Neural cell (in vitro differentiated cells): ENCODE data around the gene GPT2. TPM values are rescaled to one million over a fixed set of nuclear protein-coding genes. Genes with fewer than 3 reads are reported as not detected.

ENCODE experiments used
- H2AFZ ChIP-seq: fragments of 200-600, 300-800 bp; sonication (generic), shearing (Covaris generic); 2 replicates; pipeline ENCODE4 v1.6.0; 2014; ENCODE audit warnings: low read depth, mild to moderate bottlenecking, antibody characterized with exemption, low read length, moderate library complexity
- H3F3A ChIP-seq: fragments of 200-600 bp; shearing (Covaris generic); 2 replicates; pipeline ENCODE4 v1.6.1; 2016; ENCODE audit warnings: mild to moderate bottlenecking, moderate library complexity, mixed read lengths, antibody characterized with exemption, low read length; ENCODE audit not compliant: insufficient read depth, poor library complexity, severe bottlenecking
- H3K27ac ChIP-seq: fragments of 200-600, 300-800 bp; sonication (generic), shearing (Covaris generic); 2 replicates; pipeline ENCODE4 v1.5.1; 2014; ENCODE audit warnings: mild to moderate bottlenecking, low read length, moderate library complexity
- H3K27me3 ChIP-seq: fragments of 300-800, 200-600 bp; sonication (generic), shearing (Covaris generic); 2 replicates; pipeline ENCODE4 v1.6.0; 2014; ENCODE audit warnings: mild to moderate bottlenecking, low read depth, low read length, moderate library complexity; ENCODE audit not compliant: insufficient read depth
- H3K36me3 ChIP-seq: fragments of 300-800, 200-600 bp; sonication (generic), shearing (Covaris generic); 2 replicates; pipeline ENCODE4 v1.5.1; 2014; ENCODE audit warnings: mild to moderate bottlenecking, antibody characterized with exemption, low read length, moderate library complexity; ENCODE audit not compliant: insufficient read depth
- H3K4me2 ChIP-seq: fragments of 300-800, 200-600 bp; sonication (generic), shearing (Covaris generic); 2 replicates; pipeline ENCODE4 v1.6.0; 2014; ENCODE audit warnings: mild to moderate bottlenecking, low read length
- H3K4me3 ChIP-seq: fragments of 300-800, 200-600 bp; sonication (generic), shearing (Covaris generic); 2 replicates; pipeline ENCODE4 v1.5.1; 2014; ENCODE audit warnings: mild to moderate bottlenecking, low read length, moderate library complexity
- H3K79me2 ChIP-seq: fragments of 200-600 bp; shearing (Covaris generic); replicated peaks from 2 replicates; pipeline ENCODE4 v1.6.0; 2014; ENCODE audit warnings: mild to moderate bottlenecking, low read length, moderate library complexity; ENCODE audit not compliant: insufficient read depth
- H3K9ac ChIP-seq: fragments of 300-800, 200-600 bp; sonication (generic), shearing (Covaris generic); 2 replicates; pipeline ENCODE4 v1.6.1; 2016; ENCODE audit warnings: mild to moderate bottlenecking, low read length, mixed read lengths
- H3K9me2 ChIP-seq: fragments of 200-600 bp; shearing (Covaris generic); 2 replicates; pipeline ENCODE4 v1.6.1; 2016; ENCODE audit warnings: mild to moderate bottlenecking, low read length, mixed read lengths; ENCODE audit not compliant: insufficient read depth
- H3K9me3 ChIP-seq: fragments of 200-600, 300-800 bp; sonication (generic), shearing (Covaris generic); 2 replicates; pipeline ENCODE4 v1.6.1; 2016; ENCODE audit warnings: mild to moderate bottlenecking, mixed run types, low read length, moderate library complexity, mixed read lengths
- H4K20me1 ChIP-seq: fragments of 200-600 bp; shearing (Covaris generic); 2 replicates; pipeline ENCODE4 v1.6.1; 2016; ENCODE audit warnings: mild to moderate bottlenecking, mixed run types; ENCODE audit not compliant: insufficient read depth
- CTCF ChIP-seq: fragments of 450-650 bp; IDR thresholded peaks from 2 replicates; pipeline ENCODE4 v1.5.1; 2014; ENCODE audit warnings: antibody characterized with exemption, mild to moderate bottlenecking, moderate library complexity; ENCODE audit not compliant: poor library complexity, severe bottlenecking
- EP300 ChIP-seq: fragments of 450-650 bp; conservative IDR thresholded peaks from 2 replicates; pipeline ENCODE4 v1.6.1; 2014; ENCODE audit warnings: antibody characterized with exemption, mild to moderate bottlenecking, moderate library complexity; ENCODE audit not compliant: poor library complexity, severe bottlenecking
- EZH2 ChIP-seq: fragments of 200-600, 300-800 bp; shearing (Covaris generic), sonication (generic); IDR thresholded peaks from 2 replicates; pipeline ENCODE4 v1.6.1; 2014; ENCODE audit warnings: antibody characterized with exemption, low read length, borderline replicate concordance, mild to moderate bottlenecking; ENCODE audit not compliant: insufficient read depth, poor library complexity, severe bottlenecking
- MXI1 ChIP-seq: fragments of 450-650 bp; conservative IDR thresholded peaks from 2 replicates; pipeline ENCODE4 v1.6.1; 2014; ENCODE audit warnings: antibody characterized with exemption, mild to moderate bottlenecking; ENCODE audit not compliant: poor library complexity, severe bottlenecking
- POLR2AphosphoS5 ChIP-seq: IDR thresholded peaks from 2 replicates; pipeline ENCODE4 v1.6.1; 2012
- RAD21 ChIP-seq: fragments of 450-650 bp; conservative IDR thresholded peaks from 2 replicates; pipeline ENCODE4 v1.6.1; 2014; ENCODE audit warnings: antibody characterized with exemption, mild to moderate bottlenecking, moderate library complexity
- REST ChIP-seq: IDR thresholded peaks from 2 replicates; pipeline ENCODE4 v1.6.1; 2012; ENCODE audit warnings: borderline replicate concordance
- SMC3 ChIP-seq: fragments of 450-650 bp; conservative IDR thresholded peaks from 2 replicates; pipeline ENCODE4 v1.6.1; 2014; ENCODE audit warnings: antibody characterized with exemption, mild to moderate bottlenecking, moderate library complexity; ENCODE audit not compliant: poor library complexity
- TAF1 ChIP-seq: IDR thresholded peaks from 2 replicates; pipeline ENCODE4 v1.6.1; 2012; ENCODE audit warnings: low read depth
- polyA plus RNA-seq: library from polyadenylated mRNA; depleted of rRNA; stranded (reverse); fragments of >200 nt; gene quantifications from 2 replicates; pipeline ENCODE4 v1.2.3, GENCODE V29; 2014

The GPT2 gene
- polyA plus RNA-seq, 1 donor from 2014 or later = 23.9 TPM

GRCh38 chr16:46853713-46854443, 30.3 kb upstream of the GPT2 start:
- TF ChIP-seq EP300 = no peak
- TF ChIP-seq TAF1 = no peak
- TF ChIP-seq POLR2AphosphoS5 = no peak
- TF ChIP-seq REST = no peak
- peak; percentile 92 for TF ChIP-seq RAD21
- peak; percentile 84 for TF ChIP-seq SMC3
- TF ChIP-seq EZH2 = no peak
- TF ChIP-seq MXI1 = no peak
- TF ChIP-seq CTCF = peak; percentile 89
- Histone ChIP-seq H3K9ac (no peak overlapping the region), H3F3A (no peaks in the 10 kb centered on the region), H3K4me3 (no peak overlapping the region), H3K9me3 (no peaks in the 10 kb centered on the region), H3K79me2 (no peaks in the 10 kb centered on the region), H2AFZ (no peak overlapping the region), H3K27me3 (no peaks in the 10 kb centered on the region), H3K27ac (no peak overlapping the region), H4K20me1 (no peaks in the 10 kb centered on the region), H3K36me3 (no peaks in the 10 kb centered on the region), H3K9me2 (no peaks in the 10 kb centered on the region), H3K4me2 (no peak overlapping the region)

- H3K27ac ChIP-seq = no peak overlapping the region
- no peak for TF ChIP-seq RAD21
- TF ChIP-seq CTCF = no peak
- TF ChIP-seq SMC3 = no peak
- TF ChIP-seq EZH2 = no peak
- TF ChIP-seq TAF1 = no peak
- TF ChIP-seq EP300 = no peak
- no peak for TF ChIP-seq REST
- TF ChIP-seq MXI1 = no peak
- no peak for TF ChIP-seq POLR2AphosphoS5
- no peak overlapping the region for H3K4me2 ChIP-seq
- H2AFZ ChIP-seq = no peak overlapping the region
- H3F3A ChIP-seq = no peaks in the 10 kb centered on the region
- no peaks in the 10 kb centered on the region for H3K9me2 ChIP-seq
- H3K4me3 ChIP-seq = no peak overlapping the region
- no peaks in the 10 kb centered on the region for H3K27me3 ChIP-seq
- H4K20me1 ChIP-seq = no peaks in the 10 kb centered on the region
- no peaks in the 10 kb centered on the region for H3K9me3 ChIP-seq
- no peaks in the 10 kb centered on the region for H3K36me3 ChIP-seq
- H3K9ac ChIP-seq = no peak overlapping the region
- no peaks in the 10 kb centered on the region for H3K79me2 ChIP-seq
Observed at GRCh38 chr16:46854846-46855245, 29.3 kb upstream of the GPT2 start.
